ENCODE measurements around the gene ANKRD44. TPM values are rescaled to one million over a fixed set of nuclear protein-coding genes. Genes with fewer than 3 reads are reported as not detected.

The ANKRD44 gene
- total RNA-seq, 4 donors from 2014 or later = 9.1 to 20.8 (median 14.9) TPM

DNA sequence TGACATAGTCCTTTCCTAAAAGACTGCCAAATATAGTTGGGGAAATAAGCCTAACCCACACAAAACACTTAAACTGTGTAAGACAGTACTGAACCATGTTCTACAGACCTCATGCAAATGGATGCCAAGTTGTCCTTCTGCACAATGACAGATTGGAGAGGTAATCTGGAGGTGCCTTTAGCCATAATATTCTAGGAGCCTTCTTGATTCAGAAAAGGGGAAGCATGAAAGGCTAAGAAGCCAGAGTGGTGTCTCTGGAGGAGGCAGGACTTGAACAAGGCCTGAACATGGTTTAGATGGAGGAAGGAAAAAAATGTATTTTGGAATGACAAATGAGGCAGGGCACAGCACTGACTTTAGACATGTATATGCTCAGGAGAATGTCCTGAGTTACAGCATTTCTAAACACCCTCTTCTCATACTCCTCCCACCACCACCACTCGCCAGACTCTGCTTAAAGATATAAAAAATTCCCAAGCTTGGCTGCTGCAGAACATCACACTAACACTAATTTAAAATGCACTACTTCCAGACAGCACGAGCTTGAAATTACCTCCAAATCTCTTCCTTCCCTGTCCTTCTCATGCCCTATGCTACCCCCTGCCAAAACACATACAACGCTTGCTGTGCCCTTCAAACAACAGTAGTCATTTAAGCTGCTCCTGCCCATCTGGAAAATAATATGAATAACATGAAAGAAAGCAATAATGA is 110.4 kb downstream of the ANKRD44 start:
- H3K4me3 ChIP-seq (ENCODE audit: low read depth, poor library complexity, severe bottlenecking) = no peak overlapping the region
- intact Hi-C loops (cut with DNase I; ENCODE audit: low total_unique reads) = loop anchor here (10.0 kb wide), 1 partner anchor 105 kb away; no protein-coding TSS in a partner anchor
- no peak for TF ChIP-seq POLR2A (IDR thresholded peaks at IDR 0.05)
- TF ChIP-seq, protein P1, sequence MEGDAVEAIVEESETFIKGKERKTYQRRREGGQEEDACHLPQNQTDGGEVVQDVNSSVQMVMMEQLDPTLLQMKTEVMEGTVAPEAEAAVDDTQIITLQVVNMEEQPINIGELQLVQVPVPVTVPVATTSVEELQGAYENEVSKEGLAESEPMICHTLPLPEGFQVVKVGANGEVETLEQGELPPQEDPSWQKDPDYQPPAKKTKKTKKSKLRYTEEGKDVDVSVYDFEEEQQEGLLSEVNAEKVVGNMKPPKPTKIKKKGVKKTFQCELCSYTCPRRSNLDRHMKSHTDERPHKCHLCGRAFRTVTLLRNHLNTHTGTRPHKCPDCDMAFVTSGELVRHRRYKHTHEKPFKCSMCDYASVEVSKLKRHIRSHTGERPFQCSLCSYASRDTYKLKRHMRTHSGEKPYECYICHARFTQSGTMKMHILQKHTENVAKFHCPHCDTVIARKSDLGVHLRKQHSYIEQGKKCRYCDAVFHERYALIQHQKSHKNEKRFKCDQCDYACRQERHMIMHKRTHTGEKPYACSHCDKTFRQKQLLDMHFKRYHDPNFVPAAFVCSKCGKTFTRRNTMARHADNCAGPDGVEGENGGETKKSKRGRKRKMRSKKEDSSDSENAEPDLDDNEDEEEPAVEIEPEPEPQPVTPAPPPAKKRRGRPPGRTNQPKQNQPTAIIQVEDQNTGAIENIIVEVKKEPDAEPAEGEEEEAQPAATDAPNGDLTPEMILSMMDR (IDR thresholded peaks at IDR 0.05) = no peak
- 53 to 71% methylated on average over 3 of the region's 3 CpGs for WGBS, 2 donors
- no peak for DNase-seq (ENCODE audit: low spot score in 2 of 2)

- peak in 1 of 2 donors; percentile 59 for DNase-seq (ENCODE audit: low spot score in 2 of 2)
- H3K4me3 ChIP-seq (ENCODE audit: low read depth, poor library complexity, severe bottlenecking) = no peak overlapping the region
- intact Hi-C loops (cut with DNase I; ENCODE audit: low total_unique reads) = loop anchor here (10.0 kb wide), 1 partner anchor 176 kb away; no protein-coding TSS in a partner anchor
- TF ChIP-seq, protein P1 (IDR thresholded peaks at IDR 0.05) = no peak
- TF ChIP-seq POLR2A (IDR thresholded peaks at IDR 0.05) = no peak
- WGBS, 2 donors = 53 to 60% methylated on average over 12 of the region's 12 CpGs
Measured at GRCh38 chr2:197198890-197199289, 111.7 kb downstream of the ANKRD44 start.

GRCh38 chr2:197197895-197198311 is 112.7 kb downstream of the ANKRD44 start:
- no peak overlapping the region for H3K4me3 ChIP-seq (ENCODE audit: low read depth, poor library complexity, severe bottlenecking)
- intact Hi-C loops (cut with DNase I; ENCODE audit: low total_unique reads) = loop anchor here (10.0 kb wide), 1 partner anchor 177 kb away; no protein-coding TSS in a partner anchor
- DNase-seq (ENCODE audit: low spot score in 2 of 2) = no peak
- no peak for TF ChIP-seq POLR2A (IDR thresholded peaks at IDR 0.05)
- TF ChIP-seq, protein P1 (IDR thresholded peaks at IDR 0.05) = no peak
- 83% methylated on average over 4 of the region's 4 CpGs for WGBS, 2 donors

- WGBS, 2 donors = 13 to 18% methylated on average over 2 of the region's 2 CpGs
- no peak overlapping the region for H3K4me3 ChIP-seq (ENCODE audit: low read depth, poor library complexity, severe bottlenecking)
- no peak for TF ChIP-seq POLR2A (IDR thresholded peaks at IDR 0.05)
- TF ChIP-seq, protein P1 (IDR thresholded peaks at IDR 0.05) = no peak
- intact Hi-C loops (cut with DNase I; ENCODE audit: low total_unique reads) = loop anchor here (10.0 kb wide), 1 partner anchor 178 kb away; no protein-coding TSS in a partner anchor
- no peak for DNase-seq (ENCODE audit: low spot score in 2 of 2)
Measured at GRCh38 chr2:197196541-197197180, 113.9 kb downstream of the ANKRD44 start.

- no peak overlapping the region for H3K4me3 ChIP-seq (ENCODE audit: low read depth, poor library complexity, severe bottlenecking)
- TF ChIP-seq POLR2A (IDR thresholded peaks at IDR 0.05) = no peak
- TF ChIP-seq, protein P1 (IDR thresholded peaks at IDR 0.05) = no peak
- intact Hi-C loops (cut with DNase I; ENCODE audit: low total_unique reads) = loop anchor here (10.0 kb wide), 1 partner anchor 179 kb away; no protein-coding TSS in a partner anchor
- no peak for DNase-seq (ENCODE audit: low spot score in 2 of 2)
- 17 to 19% methylated on average over 3 of the region's 3 CpGs for WGBS, 2 donors
Measured at GRCh38 chr2:197195518-197195917, 115.1 kb downstream of the ANKRD44 start.
